HG03025 (cell line): ENCODE measurements around the gene STAB2.

Source experiments
- ATAC-seq: cut with Tn5 transposase; IDR thresholded peaks from one replicate; pipeline ENCODE4 v1.9.1; 2021; ENCODE audit warnings: mild to moderate bottlenecking, moderate library complexity; ENCODE audit not compliant: unreplicated experiment, low FRiP score

The STAB2 gene

DNA sequence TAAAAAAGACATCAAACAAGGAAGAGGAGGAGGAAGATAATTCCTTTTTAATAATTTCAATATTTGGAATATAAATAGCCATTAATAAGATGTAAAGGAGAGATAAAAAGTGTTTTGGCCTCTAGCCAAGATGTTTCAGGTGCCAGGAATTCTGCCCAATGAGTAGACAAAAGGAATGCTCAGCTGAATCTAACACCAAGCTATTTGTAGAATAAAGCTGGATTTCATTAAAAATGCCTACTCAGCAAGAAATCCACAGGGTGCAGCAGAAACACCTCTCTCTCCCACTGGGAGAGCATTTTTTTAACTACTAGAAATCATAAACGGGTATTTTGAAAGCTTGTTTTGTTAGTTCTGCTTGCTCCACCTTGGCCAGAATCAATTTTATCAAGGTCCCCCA lies 4.1 kb upstream of the STAB2 start:
- ATAC-seq = no peak

DNA sequence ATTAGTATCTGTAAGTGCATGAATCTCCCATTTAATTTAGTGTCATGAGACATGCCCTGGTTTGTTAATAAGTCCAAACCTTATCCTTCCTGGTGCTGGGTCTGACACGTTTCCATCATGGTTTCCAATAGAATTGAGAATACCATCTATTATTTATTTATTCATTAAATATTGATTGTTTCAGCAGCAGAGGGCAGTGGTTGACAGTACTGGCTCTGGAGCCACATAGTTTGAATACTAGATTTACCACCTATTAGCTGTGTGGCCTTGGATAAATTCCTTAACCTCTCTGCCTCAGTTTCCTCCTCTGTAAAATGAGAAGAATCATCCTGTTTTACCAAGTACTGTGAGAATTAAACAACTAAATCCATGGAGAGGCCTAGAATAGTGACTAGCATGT lies 941 bp upstream of the STAB2 start:
- no peak for ATAC-seq

DNA sequence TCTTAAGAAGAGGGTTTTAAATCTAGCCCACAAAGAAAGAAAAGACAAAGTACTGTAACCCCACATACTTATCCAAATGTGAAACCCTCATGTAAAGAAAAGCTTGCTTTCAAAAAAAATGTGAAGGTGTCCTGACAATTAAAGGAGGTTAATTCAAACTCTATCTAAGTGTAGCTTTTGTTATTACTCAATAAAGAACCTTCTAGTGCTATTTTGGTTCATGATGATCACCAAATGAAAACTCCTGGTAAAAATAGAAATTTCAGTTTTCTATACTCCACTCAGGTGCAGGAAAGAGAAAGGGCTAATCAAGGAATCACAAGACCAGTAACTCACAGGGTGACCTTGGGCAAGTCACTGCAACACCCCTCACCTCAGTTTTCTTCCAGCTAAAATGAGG lies 1.6 kb downstream of the STAB2 start:
- ATAC-seq = no peak

- ATAC-seq = no peak
These were observed 2.4 kb downstream of the STAB2 start for GRCh38 chr12:103589517-103589916.

DNA sequence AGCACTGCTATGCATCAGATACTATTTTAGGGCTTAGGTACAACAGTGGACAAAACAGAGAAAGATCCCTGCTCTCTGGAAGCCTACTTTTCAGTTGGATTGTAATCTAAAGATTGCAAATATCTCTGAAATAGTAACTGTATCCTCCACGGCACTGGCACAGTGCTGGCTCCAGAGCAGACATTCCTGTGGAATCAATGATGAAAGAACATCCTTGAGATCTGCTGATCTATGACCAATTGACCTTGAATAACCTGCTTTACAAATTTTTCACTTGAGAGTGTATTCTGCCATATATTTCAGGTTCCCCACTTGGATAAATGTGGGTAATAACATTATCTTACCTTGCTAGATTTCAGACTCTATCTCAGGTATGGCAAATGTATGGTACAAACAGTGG lies 3.2 kb downstream of the STAB2 start:
- ATAC-seq = no peak

- ATAC-seq = no peak
These were observed 9.9 kb downstream of the STAB2 start for GRCh38 chr12:103596981-103597380.

GRCh38 chr12:103599274-103599673 lies 12.2 kb downstream of the STAB2 start:
- ATAC-seq = no peak

DNA sequence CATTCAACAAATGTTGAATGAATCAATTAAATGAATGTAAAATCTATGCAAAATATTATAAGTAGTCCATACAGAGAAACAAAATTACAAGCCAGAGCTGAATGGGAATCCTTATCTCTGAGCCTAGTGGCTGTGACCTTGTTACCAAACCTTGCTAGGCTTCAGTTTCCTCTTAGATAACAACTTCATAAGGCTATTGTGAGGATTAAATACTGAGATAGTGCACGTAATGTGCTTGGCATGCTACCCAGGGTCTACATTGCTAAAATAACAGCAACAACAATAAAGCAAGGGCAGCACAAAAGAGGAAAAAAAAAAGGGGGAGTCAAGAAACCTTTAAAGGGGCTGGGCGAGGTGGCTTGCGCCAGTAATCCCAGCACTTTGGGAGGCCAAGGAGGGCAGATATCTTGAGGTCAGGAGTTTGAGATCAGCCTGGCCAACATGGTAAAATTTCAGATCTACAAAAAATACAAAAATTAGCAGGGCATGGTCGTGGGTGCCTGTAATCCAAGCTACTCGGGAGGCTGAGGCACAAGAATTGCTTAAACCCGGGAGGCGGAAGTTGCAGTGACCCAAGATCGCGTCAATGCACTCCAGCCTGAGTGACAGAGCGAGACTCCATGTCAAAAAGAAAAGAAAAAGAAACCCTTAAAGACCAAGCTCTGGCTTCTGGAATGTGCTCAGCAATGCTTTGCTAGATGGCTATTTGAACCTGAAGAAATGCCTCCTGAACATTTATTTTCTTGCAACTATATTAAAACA lies 14.1 kb downstream of the STAB2 start:
- no peak for ATAC-seq

GRCh38 chr12:103620395-103620794 lies 33.3 kb downstream of the STAB2 start:
- no peak for ATAC-seq

- no peak for ATAC-seq
These were observed 36.6 kb downstream of the STAB2 start for GRCh38 chr12:103623716-103624115.

DNA sequence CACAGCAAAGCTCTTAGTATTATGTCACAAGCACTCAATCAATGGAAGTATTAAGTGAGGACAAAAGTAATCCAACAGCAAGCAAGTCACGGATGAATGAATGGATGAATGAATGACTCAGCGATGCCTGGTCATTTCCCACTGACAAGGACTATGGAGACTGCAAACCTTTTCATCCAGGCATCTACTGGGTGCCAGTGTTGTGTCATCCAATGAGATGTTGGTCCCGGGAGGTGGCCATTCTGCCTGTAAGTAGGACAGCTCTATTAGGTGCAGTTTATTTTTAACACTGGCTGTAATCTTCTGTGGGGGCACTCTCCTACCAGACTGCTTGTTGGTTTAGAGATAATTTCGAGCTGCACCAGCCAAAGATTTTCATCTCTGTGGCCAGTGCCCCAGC lies 39.4 kb downstream of the STAB2 start:
- ATAC-seq = no peak

GRCh38 chr12:103627189-103627855 lies 40.2 kb downstream of the STAB2 start:
- no peak for ATAC-seq

- ATAC-seq = peak; percentile 63
These were observed 45.6 kb downstream of the STAB2 start for GRCh38 chr12:103632554-103633216.

GRCh38 chr12:103634732-103635131 lies 47.7 kb downstream of the STAB2 start:
- ATAC-seq = no peak

- ATAC-seq = no peak
These were observed 48.3 kb downstream of the STAB2 start for GRCh38 chr12:103635419-103635818.

GRCh38 chr12:103637021-103637420 lies 49.9 kb downstream of the STAB2 start:
- no peak for ATAC-seq

DNA sequence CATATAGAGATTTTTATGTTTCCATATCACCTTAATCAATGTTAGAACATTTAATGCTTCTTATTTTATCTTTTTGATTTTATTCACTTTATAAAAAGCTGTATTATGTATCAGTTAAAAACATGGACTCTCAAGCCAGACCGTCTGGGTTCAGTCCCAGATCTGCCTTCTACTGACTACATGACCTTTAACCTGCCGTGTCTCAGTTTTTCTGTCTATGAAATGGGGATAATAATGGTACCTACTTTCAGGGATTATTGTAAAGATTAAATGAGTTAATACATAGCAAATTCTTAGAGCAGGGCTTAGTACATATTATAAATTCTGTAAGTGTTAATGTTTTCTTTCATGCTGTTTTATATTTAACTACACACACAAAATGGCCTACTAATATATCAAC lies 50.4 kb downstream of the STAB2 start:
- no peak for ATAC-seq

- no peak for ATAC-seq
These were observed 52.9 kb downstream of the STAB2 start for GRCh38 chr12:103639983-103640382.

GRCh38 chr12:103640410-103640809 lies 53.3 kb downstream of the STAB2 start:
- ATAC-seq = peak; percentile 55

GRCh38 chr12:103640831-103641230 lies 53.8 kb downstream of the STAB2 start:
- peak; percentile 63 for ATAC-seq

DNA sequence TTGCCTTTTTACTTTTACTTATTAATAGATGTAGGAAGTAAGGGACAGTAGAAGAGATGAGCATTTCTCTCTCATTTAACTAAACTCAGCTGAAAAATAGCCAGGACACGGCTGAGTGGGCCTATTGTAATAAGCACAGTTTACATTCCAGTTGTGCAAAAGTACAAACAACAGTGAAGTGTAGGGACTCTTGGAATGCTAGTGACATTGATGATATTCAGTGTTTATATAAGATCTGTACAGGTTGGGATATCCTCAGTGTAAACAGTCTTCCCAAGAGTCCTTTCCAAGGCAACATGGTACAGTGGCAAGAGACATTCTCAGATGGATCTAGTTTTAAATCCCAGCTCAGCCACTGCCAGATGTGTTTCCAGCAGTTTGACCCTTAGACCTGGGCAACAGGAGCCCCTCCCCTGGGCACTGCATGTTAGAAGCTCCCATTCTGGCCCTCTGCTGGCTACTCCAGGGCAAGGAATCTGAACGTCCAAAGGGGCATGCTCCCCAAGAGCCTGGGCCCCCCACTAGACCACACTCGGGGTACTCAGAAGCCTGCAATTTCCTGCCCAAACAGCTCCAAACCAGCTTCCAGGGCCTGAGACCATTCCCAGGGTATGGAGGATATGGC lies 55.3 kb downstream of the STAB2 start:
- no peak for ATAC-seq
